RCC 7860 (cell line): Measurements from ENCODE around the gene LSAMP.

Experiments
- DNase-seq: peaks from one replicate; pipeline ENCODE4 v3.0.0-alpha.2; 2015; ENCODE audit warnings: low spot score
- FAIRE-seq: peaks from 2 replicates; lab custom pipeline; 2012; peaks lifted over from hg19 to GRCh38; lab: Jason Lieb, UNC

LSAMP gene

DNA sequence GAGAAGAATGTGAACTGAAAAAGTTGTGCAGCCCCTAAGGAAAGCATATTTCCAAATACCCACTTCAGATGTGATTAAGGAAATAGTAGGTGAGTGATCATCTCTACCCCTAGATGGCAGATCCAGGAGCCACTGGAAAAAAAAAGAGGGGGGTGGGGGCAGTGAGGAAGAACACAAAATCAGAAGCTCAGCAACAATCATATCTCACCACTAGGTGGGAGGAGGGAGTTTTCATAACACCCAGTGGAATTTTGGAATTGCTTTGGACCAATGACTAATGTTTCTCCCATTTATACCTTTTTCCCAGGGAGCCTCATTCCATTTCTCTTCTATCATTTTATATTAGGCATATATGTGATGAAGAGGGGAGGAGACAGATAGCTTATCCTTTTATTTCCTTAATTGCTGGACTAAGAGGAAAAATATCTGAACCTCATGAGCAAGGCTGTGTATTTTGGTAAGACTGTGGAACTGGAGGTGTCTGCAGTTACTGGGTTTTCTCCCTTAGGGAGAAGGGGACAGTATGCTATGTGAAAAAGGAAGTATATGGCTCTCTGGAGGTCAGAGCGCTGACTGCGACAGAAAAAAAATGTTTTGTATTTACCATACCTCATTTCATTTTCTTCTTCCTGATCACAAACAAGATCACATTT is 458.6 kb downstream of the LSAMP start:
- DNase-seq (no peak), FAIRE-seq (peak; percentile 17)

DNA sequence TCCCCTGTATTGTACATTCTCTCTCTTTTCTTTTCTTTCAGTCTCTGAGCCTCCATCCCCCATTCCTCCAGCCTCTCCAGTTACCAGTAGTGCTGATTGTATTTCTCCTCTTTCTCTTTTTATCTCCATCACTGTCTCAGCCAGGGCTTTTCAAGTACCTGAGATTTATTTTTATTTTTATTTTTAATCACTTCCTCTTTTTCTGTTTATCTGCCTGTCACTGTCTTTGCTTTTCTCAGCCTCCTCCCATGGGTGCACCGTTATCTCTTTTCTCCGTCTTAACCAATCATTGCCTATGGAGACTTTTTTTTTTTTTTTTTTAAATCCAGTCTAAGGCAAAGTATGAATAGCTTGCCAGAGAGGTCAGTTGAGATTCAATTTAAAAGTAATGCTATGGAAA is 462.7 kb downstream of the LSAMP start:
- DNase-seq (no peak), FAIRE-seq (no peak)

DNA sequence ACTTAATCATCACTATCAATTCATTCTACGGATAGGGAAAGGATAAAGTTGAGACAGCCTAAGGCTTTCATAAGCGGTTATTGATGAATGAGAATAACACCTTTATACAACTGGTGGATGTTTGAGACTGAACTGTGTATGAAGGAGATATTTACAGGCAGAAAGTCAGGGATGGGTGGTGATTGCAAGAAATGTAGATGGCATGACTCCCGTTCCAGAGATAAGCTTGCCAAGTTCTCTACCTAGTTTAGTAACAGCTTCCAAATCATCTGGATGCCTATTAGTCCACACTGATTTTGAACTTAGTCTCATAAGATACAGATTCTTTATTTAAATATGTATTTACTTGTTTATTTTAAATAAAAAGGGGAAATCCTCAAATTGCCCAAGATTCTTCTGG is 463.2 kb downstream of the LSAMP start:
- DNase-seq (no peak), FAIRE-seq (no peak)

DNA sequence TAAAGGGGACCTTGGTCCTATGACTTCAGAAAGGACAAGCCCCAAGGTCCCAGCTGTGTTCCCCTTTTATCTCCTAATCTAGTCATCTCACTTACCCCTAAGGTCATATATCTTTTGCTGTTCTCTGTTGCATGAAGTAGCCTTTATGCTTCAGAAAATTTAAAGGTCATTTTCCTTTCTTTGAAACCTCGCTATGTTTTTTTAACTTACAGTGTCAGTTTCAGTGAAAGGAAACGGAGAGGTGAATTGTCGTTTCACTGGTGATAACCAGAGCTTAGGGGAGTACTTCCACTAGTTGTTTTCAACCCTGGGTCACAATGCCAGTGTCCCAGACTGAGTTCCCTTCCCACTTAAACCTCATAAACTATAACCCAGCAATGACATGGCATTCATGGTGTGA is 464.6 kb downstream of the LSAMP start:
- no peak for FAIRE-seq
- DNase-seq = no peak

DNA sequence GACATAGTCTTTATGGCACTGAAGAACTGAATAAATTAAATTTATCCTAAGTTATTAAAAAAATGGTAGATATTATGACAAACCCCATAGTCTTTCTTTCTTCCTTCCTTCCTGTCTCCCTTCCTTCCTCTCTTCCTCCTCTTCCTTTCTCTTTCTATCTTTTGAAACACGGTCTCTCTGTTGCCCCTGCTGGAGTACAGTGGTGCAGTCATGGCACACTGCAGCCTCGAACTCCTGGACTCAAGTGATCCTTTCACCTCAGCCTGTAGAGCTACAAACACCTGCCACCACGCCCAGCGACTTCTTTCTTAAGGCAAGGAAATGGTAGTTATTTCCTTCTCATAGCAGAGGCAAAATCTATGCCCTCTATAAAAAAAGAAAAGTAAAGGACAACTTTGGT is 467.4 kb downstream of the LSAMP start:
- FAIRE-seq = no peak
- DNase-seq = no peak

DNA sequence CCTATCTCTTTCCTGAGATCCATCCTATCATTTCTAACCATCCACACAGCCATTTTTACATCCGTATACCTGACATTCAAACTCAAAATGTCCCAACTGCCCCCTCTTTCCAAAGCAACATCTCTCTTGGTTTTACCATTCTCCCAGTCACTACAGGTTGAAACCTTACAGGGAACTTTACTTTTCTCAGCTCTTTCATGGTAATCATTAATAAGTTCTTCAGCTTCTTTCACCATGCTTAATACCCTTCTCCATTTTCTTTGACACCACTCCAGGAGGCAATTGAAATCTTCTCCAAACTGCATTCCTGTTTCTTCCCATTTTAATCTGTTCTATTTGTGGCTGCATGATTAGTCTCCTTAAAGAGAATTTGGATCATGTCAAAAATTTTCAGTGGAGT is 469.5 kb downstream of the LSAMP start:
- FAIRE-seq (no peak), DNase-seq (peak; percentile 68)

DNA sequence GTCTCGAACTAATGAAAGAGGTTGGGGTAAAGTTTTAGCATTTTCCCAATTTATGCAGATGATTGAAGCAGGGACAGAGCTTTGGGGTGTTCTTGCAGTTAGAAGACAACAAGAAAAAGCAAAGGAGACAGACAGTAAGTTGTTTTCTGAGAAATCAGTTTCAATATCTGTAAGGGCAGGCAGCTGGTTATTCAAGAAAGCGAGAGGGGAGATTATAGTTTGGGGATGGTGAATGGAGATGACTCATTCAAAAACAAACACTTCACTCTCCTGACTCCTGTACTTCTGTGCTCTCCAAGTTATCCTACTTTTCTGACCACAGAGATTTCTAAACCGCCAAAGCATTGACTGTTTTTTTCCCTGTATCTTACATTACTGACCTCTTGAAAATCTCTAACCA is 469.9 kb downstream of the LSAMP start:
- peak; percentile 86 for DNase-seq

DNA sequence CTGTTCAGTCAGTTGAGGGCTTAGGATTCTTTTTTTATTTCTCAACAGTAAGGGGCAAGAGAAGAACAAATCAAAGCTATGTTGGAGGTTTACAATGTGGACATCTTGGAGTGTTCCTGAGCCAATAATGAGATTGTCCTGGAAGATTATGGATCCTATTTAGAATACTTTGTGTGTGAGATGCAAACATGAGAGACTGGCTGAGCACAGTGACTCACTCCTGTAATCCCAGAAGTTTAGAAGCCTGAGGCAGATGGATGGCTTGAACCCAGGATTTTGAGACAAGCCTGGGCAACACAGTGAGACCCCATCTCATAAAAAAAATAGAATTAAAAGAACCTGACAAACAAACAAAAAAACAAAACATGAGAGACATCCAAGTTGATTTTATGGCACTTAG is 470.3 kb downstream of the LSAMP start:
- FAIRE-seq (no peak), DNase-seq (no peak)

More for the DNA sequence above, 469.9 kb downstream of the LSAMP start:
- FAIRE-seq = peak; percentile 97

DNA sequence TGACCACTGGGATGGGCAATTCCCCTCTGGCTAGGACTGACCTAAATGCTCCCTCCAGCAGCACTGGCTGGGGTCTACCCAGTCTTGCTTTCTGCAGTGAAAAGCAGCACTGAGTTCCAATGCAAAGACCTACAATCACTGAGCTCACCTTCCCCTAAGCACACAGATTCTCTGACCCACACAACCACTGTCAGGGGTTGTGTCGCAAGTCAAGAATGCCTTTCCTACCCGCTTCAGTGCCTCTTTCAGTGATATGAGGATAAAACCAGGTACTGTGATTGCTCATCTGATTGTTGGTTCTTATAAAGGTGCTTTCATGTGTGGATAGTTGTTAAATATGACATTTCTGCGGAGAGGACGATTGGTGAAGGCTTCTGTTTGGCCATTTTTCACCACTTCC is 476.4 kb downstream of the LSAMP start:
- peak; percentile 59 for DNase-seq
- FAIRE-seq = peak; percentile 67

DNA sequence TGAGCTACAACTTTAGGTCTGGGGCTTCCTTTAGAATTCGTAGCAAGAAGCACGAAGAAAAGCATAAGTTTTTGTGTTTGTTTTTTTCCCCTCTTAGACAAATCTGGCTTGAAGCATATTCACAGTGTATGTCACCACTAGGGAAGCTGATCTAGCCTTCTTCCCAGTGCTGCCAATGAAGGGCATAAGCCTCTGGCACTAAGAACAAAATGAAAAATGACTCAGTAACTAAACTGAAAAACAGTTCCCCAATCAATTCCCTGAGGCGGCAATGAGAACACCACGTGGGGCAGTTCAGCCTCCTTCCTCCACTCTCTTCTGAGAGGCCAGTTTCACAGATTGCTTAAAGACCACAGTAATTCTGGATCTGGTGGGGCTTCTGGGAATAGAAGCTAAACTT is 483.9 kb downstream of the LSAMP start:
- FAIRE-seq = no peak
- DNase-seq = no peak

DNA sequence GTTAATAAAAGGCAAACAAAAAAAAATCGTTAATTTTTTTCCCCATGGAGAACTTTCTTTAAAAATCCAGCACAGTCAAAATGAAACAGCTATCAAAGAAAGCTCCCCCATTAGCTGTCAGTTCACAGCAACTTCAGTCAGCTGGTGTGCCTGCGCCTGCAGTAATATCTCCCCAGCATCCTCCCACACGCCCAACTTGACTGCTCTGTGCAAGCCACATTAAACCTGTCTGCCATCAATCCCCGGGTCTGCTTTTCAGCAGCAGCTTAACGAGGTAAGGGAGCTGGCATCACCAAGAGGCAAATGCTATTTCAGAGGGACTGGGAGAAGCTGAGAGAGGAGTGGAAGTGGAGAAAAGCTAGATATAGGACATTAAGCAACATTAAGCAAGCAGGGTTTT is 484.5 kb downstream of the LSAMP start:
- DNase-seq = no peak
- no peak for FAIRE-seq

DNA sequence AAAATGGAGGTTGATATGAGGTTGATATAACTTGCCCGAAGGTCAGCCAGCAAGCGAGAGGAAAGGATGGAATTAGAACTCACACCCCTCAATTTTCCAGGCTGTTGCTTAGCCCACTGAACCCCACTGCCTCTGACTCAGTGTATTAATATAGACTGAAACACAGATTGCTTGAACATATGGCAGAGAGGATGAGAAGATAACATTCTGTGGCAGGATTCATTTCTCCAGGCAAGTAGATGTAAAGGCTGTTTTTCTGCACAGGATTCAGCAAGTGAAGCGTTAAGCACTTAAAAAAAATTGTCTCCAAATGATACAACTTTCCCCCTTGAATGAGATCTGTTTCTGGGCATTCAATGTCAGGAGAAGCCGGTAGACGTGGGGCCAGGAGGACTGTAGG is 486.8 kb downstream of the LSAMP start:
- no peak for FAIRE-seq

DNA sequence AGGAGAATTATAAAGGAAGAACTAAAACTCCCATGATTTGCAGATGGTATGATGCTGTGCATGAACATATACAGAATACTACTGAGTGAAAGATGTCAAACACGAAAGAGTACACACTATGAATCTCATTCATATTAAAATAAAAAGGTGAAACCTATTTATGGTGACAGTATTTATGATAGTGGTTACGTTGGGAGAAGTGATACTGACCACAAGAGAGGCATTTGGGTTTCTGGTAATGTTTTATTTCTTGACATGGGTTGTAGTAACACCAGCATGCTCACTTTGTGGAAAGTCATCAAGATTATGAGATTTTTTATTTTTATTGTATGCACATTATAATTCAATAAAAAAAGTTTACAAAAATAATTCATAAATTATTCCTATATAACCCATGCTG is 498.0 kb downstream of the LSAMP start:
- FAIRE-seq = no peak
- no peak for DNase-seq

More for the DNA sequence above, 486.8 kb downstream of the LSAMP start:
- DNase-seq = no peak

DNA sequence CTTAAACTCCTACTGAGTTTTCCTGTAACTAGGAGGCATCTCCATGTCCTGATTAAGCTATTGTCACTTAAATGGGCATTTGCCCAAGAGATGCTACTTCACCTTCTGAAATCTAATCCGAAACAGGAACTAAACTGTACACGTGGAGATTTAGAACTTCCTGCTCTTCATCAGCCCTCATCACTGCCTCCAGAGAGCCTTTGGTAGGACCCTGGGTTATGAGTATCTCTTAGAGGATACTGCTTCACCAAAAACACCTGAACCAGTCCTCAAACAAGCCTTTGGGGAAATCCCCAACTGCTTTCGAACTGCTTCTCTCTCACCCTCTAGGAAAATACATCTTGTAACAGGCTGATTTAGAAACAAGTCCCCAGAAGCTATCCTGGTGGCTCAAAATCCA is 501.7 kb downstream of the LSAMP start:
- DNase-seq (no peak), FAIRE-seq (no peak)

DNA sequence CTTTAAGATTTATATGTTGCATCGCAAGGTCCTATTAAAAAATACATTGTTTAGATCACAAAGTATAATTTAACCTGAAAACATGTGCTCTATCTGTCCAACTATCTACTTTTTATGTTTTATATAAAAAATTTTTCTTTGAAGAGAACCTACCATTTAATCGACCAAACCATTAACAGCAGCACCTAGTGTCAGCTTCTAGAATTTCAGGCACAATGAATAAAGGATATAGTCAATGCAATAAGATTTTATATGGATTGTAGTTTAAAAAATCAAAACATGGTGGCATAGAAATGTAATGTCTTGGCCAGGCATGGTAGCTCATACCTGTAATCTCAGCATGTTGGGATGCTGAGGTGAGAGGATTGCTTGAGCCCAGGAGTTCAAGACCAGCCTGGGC is 508.2 kb downstream of the LSAMP start:
- FAIRE-seq = peak; percentile 59
- no peak for DNase-seq

DNA sequence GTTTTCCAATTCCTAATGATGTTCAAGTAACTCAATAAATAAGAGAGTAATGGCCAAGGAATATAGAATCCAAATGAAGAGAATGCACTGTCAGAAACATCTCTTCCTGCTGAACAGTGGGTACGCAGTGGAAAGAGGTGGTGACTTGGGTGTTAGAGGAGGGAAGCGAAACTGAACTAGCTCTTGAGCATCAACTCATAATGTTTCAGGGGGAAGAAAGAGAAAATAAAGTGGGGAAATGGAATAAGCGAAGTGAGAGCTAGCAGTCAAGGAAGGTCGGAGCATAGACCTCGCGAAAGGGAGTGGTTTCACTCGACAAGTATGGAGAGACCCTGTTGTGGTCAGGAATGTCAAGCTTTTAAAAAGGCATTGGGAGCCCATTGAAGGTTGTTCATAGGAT is 512.5 kb downstream of the LSAMP start:
- no peak for FAIRE-seq
- no peak for DNase-seq

DNA sequence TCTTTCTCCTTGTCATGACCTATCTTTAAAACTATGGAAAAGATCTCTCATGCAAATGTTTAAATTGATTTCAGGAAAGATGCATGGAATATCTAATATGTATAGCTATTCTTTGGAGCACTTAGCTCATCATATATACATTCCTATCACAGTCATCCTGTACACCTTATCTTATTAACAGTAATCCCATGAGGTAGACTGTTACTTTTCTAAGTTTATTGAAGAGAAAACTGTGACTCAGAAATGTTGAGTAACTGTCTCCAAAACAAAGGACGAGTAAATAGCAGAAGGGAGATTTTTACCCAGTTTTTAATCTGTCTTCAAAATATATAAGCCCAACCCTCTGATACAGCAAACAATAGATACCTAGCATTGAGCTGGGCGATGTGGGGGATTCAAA is 513.7 kb downstream of the LSAMP start:
- no peak for FAIRE-seq
- no peak for DNase-seq

DNA sequence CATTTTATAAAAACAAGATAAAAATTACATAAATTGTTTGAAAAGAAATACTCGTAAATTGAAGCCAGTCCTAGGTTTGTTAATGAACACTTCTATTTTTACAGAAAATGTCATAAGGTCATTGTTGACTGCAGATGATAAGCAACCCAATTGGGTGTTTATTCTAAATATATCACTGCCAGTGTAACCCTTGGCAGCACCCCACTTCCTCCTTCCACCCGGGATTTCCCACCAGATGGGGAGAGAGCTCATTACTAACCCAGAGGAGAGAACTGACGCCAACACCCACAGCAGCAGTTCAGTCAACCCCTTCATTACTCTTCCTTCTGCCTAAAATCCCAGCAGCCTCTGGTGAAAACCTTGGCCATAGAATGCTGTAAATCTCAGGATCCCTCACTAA is 514.4 kb downstream of the LSAMP start:
- DNase-seq = no peak
- FAIRE-seq = no peak

DNA sequence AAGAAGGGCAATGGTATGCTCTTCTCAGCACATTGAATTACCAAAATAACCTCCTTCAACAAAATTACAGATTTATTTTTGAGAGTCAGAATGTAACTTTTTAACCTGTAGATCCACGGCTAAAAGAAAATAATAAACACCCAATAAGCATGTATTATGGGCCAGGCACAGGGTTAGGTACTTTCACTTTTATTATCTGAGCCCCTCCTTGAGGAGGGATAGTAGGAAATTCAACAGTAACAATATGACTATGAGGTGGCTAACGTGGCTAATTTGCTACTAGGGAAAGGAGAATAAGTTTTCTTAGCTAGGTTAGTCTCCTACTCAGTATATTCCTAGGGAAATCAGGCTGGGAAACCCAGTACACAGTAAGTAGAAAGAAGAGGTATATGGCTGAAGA is 515.1 kb downstream of the LSAMP start:
- FAIRE-seq (no peak), DNase-seq (no peak)

DNA sequence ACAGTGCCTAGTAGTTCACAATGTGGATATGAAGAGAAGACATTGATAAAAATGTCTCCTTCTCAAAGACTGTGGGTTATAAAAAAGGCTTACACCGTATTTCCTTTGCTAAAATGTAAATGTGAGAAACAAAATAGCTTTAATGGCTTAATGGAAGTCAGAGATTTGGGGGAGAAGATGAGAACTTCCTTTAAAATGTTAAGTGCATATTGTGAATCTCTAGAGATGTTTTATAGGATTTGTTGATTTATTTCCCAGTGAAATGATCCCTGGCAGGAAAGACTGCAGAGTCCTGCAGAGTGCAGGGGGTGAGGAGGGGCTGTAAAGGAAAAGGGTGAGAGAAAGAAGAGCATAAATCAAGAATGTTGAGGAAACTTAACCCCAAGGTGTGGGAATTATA is 516.9 kb downstream of the LSAMP start:
- DNase-seq (no peak), FAIRE-seq (no peak)

DNA sequence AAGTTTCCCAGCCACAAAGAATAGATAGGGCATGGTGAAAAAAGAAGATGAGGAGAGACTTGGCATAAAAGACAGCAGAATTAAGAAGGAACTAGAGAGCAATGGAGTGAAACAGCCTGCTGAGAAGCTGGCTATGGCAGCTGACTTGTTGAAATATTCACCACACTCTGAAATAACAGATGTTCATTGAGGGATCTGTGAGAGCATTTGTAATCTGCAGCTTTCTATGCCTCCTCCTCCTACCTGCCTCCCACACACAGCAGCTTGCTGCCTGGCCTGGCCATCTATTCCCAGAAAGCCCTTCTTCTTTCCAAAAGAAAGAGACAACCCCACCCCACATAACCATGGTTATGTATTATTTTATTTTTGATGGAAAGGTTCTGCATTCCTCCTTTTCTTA is 518.1 kb downstream of the LSAMP start:
- no peak for DNase-seq
- no peak for FAIRE-seq

DNA sequence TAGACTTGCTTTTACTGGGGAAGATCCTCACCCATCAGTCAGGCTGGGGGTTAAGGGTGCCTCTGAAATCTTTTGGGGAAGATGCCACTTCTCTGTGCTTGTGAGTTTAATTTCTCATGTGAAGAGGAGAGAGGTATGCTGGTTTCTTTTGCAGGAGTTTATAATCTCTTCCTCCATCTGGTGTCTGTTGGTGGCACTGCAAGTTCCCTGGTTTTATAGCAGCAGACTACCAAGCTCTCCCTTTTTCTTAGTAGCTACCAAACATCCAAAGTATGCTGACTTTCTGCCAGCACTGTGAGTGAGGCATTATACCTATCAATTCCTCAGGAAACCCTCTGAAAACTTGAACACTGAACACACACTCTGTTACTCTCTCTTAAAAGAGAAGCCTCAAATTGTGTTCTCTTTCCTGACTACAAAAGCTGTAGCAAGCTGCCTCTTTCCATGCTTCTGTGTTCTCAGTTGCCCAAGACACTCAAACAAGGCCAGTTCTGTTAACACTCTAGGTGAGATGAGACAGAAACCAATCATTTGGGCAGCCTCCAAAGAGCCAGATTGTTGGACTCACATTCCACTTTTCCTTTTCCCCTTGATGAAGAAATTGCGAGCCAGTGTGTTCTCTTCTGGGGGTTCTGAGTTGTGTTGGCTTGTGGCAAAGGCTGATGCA is 522.5 kb downstream of the LSAMP start:
- FAIRE-seq (no peak), DNase-seq (peak; percentile 12)

DNA sequence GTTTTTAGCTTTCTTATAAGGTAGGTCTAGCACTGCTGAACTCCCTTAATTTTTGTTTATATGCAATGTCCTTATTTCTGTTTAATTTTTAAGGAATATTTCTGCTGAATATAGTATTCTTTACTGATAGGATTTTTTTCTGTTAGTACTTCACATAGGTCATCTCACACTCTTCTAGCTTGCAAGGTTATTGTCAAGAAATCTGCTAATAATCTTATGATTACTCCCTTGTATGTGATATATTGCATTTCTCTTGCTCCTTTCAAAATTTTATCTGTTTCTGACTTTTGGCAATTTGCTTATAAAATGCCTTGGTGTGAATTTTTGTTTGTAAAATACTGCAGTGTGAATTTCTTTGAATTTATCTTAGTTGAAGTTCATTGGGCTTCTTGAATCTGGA is 523.6 kb downstream of the LSAMP start:
- FAIRE-seq = no peak

More for the DNA sequence above, 523.6 kb downstream of the LSAMP start:
- DNase-seq = no peak
